ENCODE results near the gene TFAP2E.

TFAP2E gene

GRCh38 chr1:35623832-35624231 is 50.7 kb downstream of the TFAP2E start:
- Histone ChIP-seq H3K79me2 (ENCODE audit: control insufficient read depth, insufficient read depth, low read length) (peaks cover 14% of the 10 kb centered on the region), H3K18ac (ENCODE audit: low read length) (no peak overlapping the region), H3K56ac (ENCODE audit: low read length) (no peak overlapping the region), H4K8ac (ENCODE audit: low read depth, low read length) (no peak overlapping the region), H3K36me3 (ENCODE audit: control insufficient read depth, insufficient read depth, low read length) (peaks cover 9% of the 10 kb centered on the region), H3K79me1 (ENCODE audit: low read length) (peaks cover 15% of the 10 kb centered on the region), H2AK5ac (ENCODE audit: low read length) (no peak overlapping the region), H3K4me3 (ENCODE audit: low read length) (no peak overlapping the region), H3K4me2 (ENCODE audit: low read length) (no peak overlapping the region), H4K5ac (ENCODE audit: low read length) (no peak overlapping the region), H2BK120ac (ENCODE audit: low read depth, low read length) (no peak overlapping the region), H3K27me3 (ENCODE audit: insufficient read depth, low read length, poor library complexity) (no peaks in the 10 kb centered on the region), H3K27ac (ENCODE audit: low read depth, low read length) (no peak overlapping the region), H2BK5ac (ENCODE audit: low read length) (no peak overlapping the region), H3K9ac (ENCODE audit: low read length) (no peak overlapping the region), H2BK15ac (replicated peaks; ENCODE audit: low read depth) (no peak overlapping the region), H3K4ac (ENCODE audit: low read depth, low read length) (no peak overlapping the region), H3K23ac (ENCODE audit: low read length) (no peak overlapping the region), H3K4me1 (ENCODE audit: control insufficient read depth, low read depth, low read length) (no peaks in the 10 kb centered on the region)
- no peak for DNase-seq

- H2BK15ac ChIP-seq (replicated peaks; ENCODE audit: low read depth): no peak overlapping the region
- H3K79me1 ChIP-seq (ENCODE audit: low read length): peaks cover 6% of the 10 kb centered on the region
- H3K36me3 ChIP-seq (ENCODE audit: control insufficient read depth, insufficient read depth, low read length): peaks cover 10% of the 10 kb centered on the region
- H3K4me2 ChIP-seq (ENCODE audit: low read length): no peak overlapping the region
- no peak for DNase-seq
- no peak overlapping the region for H3K4ac ChIP-seq (ENCODE audit: low read depth, low read length)
- no peak overlapping the region for H3K27ac ChIP-seq (ENCODE audit: low read depth, low read length)
- H2BK5ac ChIP-seq (ENCODE audit: low read length): no peak overlapping the region
- H2AK5ac ChIP-seq (ENCODE audit: low read length): no peak overlapping the region
- no peak overlapping the region for H3K56ac ChIP-seq (ENCODE audit: low read length)
- H3K27me3 ChIP-seq (ENCODE audit: insufficient read depth, low read length, poor library complexity): no peaks in the 10 kb centered on the region
- no peaks in the 10 kb centered on the region for H3K79me2 ChIP-seq (ENCODE audit: control insufficient read depth, insufficient read depth, low read length)
- H4K5ac ChIP-seq (ENCODE audit: low read length): no peak overlapping the region
- no peaks in the 10 kb centered on the region for H3K4me1 ChIP-seq (ENCODE audit: control insufficient read depth, low read depth, low read length)
- no peak overlapping the region for H2BK120ac ChIP-seq (ENCODE audit: low read depth, low read length)
- H3K9ac ChIP-seq (ENCODE audit: low read length): no peak overlapping the region
- WGBS (ENCODE audit: extremely low coverage, insufficient coverage, low lambda C conversion rate): no CpG with 5 or more reads among the region's 2 CpGs
- H3K4me3 ChIP-seq (ENCODE audit: low read length): no peak overlapping the region
- H4K8ac ChIP-seq (ENCODE audit: low read depth, low read length): no peak overlapping the region
- no peak overlapping the region for H3K18ac ChIP-seq (ENCODE audit: low read length)
- no peak overlapping the region for H3K23ac ChIP-seq (ENCODE audit: low read length)
Measured at GRCh38 chr1:35629051-35629450, 55.9 kb downstream of the TFAP2E start.

GRCh38 chr1:35631396-35631795 is 58.3 kb downstream of the TFAP2E start:
- no peak overlapping the region for H2AK5ac ChIP-seq (ENCODE audit: low read length)
- peaks cover 6% of the 10 kb centered on the region for H3K79me1 ChIP-seq (ENCODE audit: low read length)
- WGBS (ENCODE audit: extremely low coverage, insufficient coverage, low lambda C conversion rate): no CpG with 5 or more reads among the region's 3 CpGs
- no peak overlapping the region for H4K8ac ChIP-seq (ENCODE audit: low read depth, low read length)
- H3K36me3 ChIP-seq (ENCODE audit: control insufficient read depth, insufficient read depth, low read length): peaks cover 10% of the 10 kb centered on the region
- no peak overlapping the region for H3K56ac ChIP-seq (ENCODE audit: low read length)
- no peak overlapping the region for H3K27ac ChIP-seq (ENCODE audit: low read depth, low read length)
- no peak overlapping the region for H3K18ac ChIP-seq (ENCODE audit: low read length)
- DNase-seq: no peak
- no peaks in the 10 kb centered on the region for H3K4me1 ChIP-seq (ENCODE audit: control insufficient read depth, low read depth, low read length)
- no peak overlapping the region for H2BK15ac ChIP-seq (replicated peaks; ENCODE audit: low read depth)
- no peak overlapping the region for H2BK120ac ChIP-seq (ENCODE audit: low read depth, low read length)
- H4K5ac ChIP-seq (ENCODE audit: low read length): no peak overlapping the region
- no peak overlapping the region for H3K9ac ChIP-seq (ENCODE audit: low read length)
- no peaks in the 10 kb centered on the region for H3K27me3 ChIP-seq (ENCODE audit: insufficient read depth, low read length, poor library complexity)
- H3K4me3 ChIP-seq (ENCODE audit: low read length): no peak overlapping the region
- no peak overlapping the region for H2BK5ac ChIP-seq (ENCODE audit: low read length)
- H3K79me2 ChIP-seq (ENCODE audit: control insufficient read depth, insufficient read depth, low read length): peaks cover 4% of the 10 kb centered on the region
- no peak overlapping the region for H3K4me2 ChIP-seq (ENCODE audit: low read length)
- no peak overlapping the region for H3K23ac ChIP-seq (ENCODE audit: low read length)
- H3K4ac ChIP-seq (ENCODE audit: low read depth, low read length): no peak overlapping the region

- Histone ChIP-seq H3K9ac (ENCODE audit: low read length) (no peak overlapping the region), H3K23ac (ENCODE audit: low read length) (no peak overlapping the region), H3K4ac (ENCODE audit: low read depth, low read length) (no peak overlapping the region), H3K4me2 (ENCODE audit: low read length) (no peak overlapping the region), H3K18ac (ENCODE audit: low read length) (no peak overlapping the region), H3K27me3 (ENCODE audit: insufficient read depth, low read length, poor library complexity) (no peaks in the 10 kb centered on the region), H3K27ac (ENCODE audit: low read depth, low read length) (no peak overlapping the region), H3K4me1 (ENCODE audit: control insufficient read depth, low read depth, low read length) (no peaks in the 10 kb centered on the region), H3K36me3 (ENCODE audit: control insufficient read depth, insufficient read depth, low read length) (peaks cover 9% of the 10 kb centered on the region), H4K5ac (ENCODE audit: low read length) (no peak overlapping the region), H3K79me1 (ENCODE audit: low read length) (peaks cover 4% of the 10 kb centered on the region), H3K79me2 (ENCODE audit: control insufficient read depth, insufficient read depth, low read length) (peaks cover 17% of the 10 kb centered on the region), H3K56ac (ENCODE audit: low read length) (no peak overlapping the region), H2BK120ac (ENCODE audit: low read depth, low read length) (no peak overlapping the region), H2BK15ac (replicated peaks; ENCODE audit: low read depth) (no peak overlapping the region), H4K8ac (ENCODE audit: low read depth, low read length) (no peak overlapping the region), H3K4me3 (ENCODE audit: low read length) (no peak overlapping the region), H2AK5ac (ENCODE audit: low read length) (no peak overlapping the region), H2BK5ac (ENCODE audit: low read length) (no peak overlapping the region)
- DNase-seq: no peak
Measured at GRCh38 chr1:35633547-35633946, 60.4 kb downstream of the TFAP2E start.

GRCh38 chr1:35637401-35637809 is 64.3 kb downstream of the TFAP2E start:
- no peak overlapping the region for H4K8ac ChIP-seq (ENCODE audit: low read depth, low read length)
- H4K5ac ChIP-seq (ENCODE audit: low read length): no peak overlapping the region
- no peak overlapping the region for H3K9ac ChIP-seq (ENCODE audit: low read length)
- H3K56ac ChIP-seq (ENCODE audit: low read length): no peak overlapping the region
- peaks cover 4% of the 10 kb centered on the region for H3K79me1 ChIP-seq (ENCODE audit: low read length)
- peaks cover 32% of the 10 kb centered on the region for H3K79me2 ChIP-seq (ENCODE audit: control insufficient read depth, insufficient read depth, low read length)
- no CpG with 5 or more reads among the region's 1 CpG for WGBS (ENCODE audit: extremely low coverage, insufficient coverage, low lambda C conversion rate)
- no peak overlapping the region for H3K4me2 ChIP-seq (ENCODE audit: low read length)
- H2BK5ac ChIP-seq (ENCODE audit: low read length): no peak overlapping the region
- no peaks in the 10 kb centered on the region for H3K4me1 ChIP-seq (ENCODE audit: control insufficient read depth, low read depth, low read length)
- no peak overlapping the region for H3K18ac ChIP-seq (ENCODE audit: low read length)
- no peak overlapping the region for H3K23ac ChIP-seq (ENCODE audit: low read length)
- peaks cover 2% of the 10 kb centered on the region for H3K36me3 ChIP-seq (ENCODE audit: control insufficient read depth, insufficient read depth, low read length)
- DNase-seq: peak; percentile 45
- no peak overlapping the region for H3K27ac ChIP-seq (ENCODE audit: low read depth, low read length)
- no peak overlapping the region for H3K4me3 ChIP-seq (ENCODE audit: low read length)
- no peak overlapping the region for H2BK120ac ChIP-seq (ENCODE audit: low read depth, low read length)
- no peaks in the 10 kb centered on the region for H3K27me3 ChIP-seq (ENCODE audit: insufficient read depth, low read length, poor library complexity)
- no peak overlapping the region for H2BK15ac ChIP-seq (replicated peaks; ENCODE audit: low read depth)
- no peak overlapping the region for H2AK5ac ChIP-seq (ENCODE audit: low read length)
- H3K4ac ChIP-seq (ENCODE audit: low read depth, low read length): no peak overlapping the region

- H3K79me2 ChIP-seq (ENCODE audit: control insufficient read depth, insufficient read depth, low read length): peaks cover 32% of the 10 kb centered on the region
- peak; percentile 44 for DNase-seq
Measured at GRCh38 chr1:35640380-35641232, 67.5 kb downstream of the TFAP2E start.

More at GRCh38 chr1:35640380-35641232, 67.5 kb downstream of the TFAP2E start:
- H3K18ac ChIP-seq (ENCODE audit: low read length): peak overlapping the region; percentile 33
- peak overlapping the region; percentile 65 for H4K8ac ChIP-seq (ENCODE audit: low read depth, low read length)
- H4K5ac ChIP-seq (ENCODE audit: low read length): no peak overlapping the region
- peaks cover 2% of the 10 kb centered on the region for H3K79me1 ChIP-seq (ENCODE audit: low read length)
- no peak overlapping the region for H2AK5ac ChIP-seq (ENCODE audit: low read length)
- no peak overlapping the region for H3K27ac ChIP-seq (ENCODE audit: low read depth, low read length)
- H3K27me3 ChIP-seq (ENCODE audit: insufficient read depth, low read length, poor library complexity): peaks cover 1% of the 10 kb centered on the region
- WGBS (ENCODE audit: extremely low coverage, insufficient coverage, low lambda C conversion rate): no CpG with 5 or more reads among the region's 29 CpGs
- no peaks in the 10 kb centered on the region for H3K4me1 ChIP-seq (ENCODE audit: control insufficient read depth, low read depth, low read length)
- H2BK120ac ChIP-seq (ENCODE audit: low read depth, low read length): peak overlapping the region; percentile 82
- peak overlapping the region; percentile 88 for H3K4me2 ChIP-seq (ENCODE audit: low read length)
- no peak overlapping the region for H3K23ac ChIP-seq (ENCODE audit: low read length)
- peak overlapping the region; percentile 97 for H3K9ac ChIP-seq (ENCODE audit: low read length)
- peak overlapping the region; percentile 97 for H3K4me3 ChIP-seq (ENCODE audit: low read length)
- H2BK5ac ChIP-seq (ENCODE audit: low read length): no peak overlapping the region
- H3K4ac ChIP-seq (ENCODE audit: low read depth, low read length): peak overlapping the region; percentile 95
- no peaks in the 10 kb centered on the region for H3K36me3 ChIP-seq (ENCODE audit: control insufficient read depth, insufficient read depth, low read length)
- H2BK15ac ChIP-seq (replicated peaks; ENCODE audit: low read depth): no peak overlapping the region
- peak overlapping the region; percentile 99 for H3K56ac ChIP-seq (ENCODE audit: low read length)

Data from mesendoderm (in vitro differentiated cells).